ENCODE data around the gene TACR1. TPM values are rescaled to one million over a fixed set of nuclear protein-coding genes. Genes with fewer than 3 reads are reported as not detected.

The TACR1 gene
- total and polyA plus RNA-seq, 2 of the 4 experiments (the other 2 are of a cell fraction): under 0.01 to 0.09 TPM

DNA sequence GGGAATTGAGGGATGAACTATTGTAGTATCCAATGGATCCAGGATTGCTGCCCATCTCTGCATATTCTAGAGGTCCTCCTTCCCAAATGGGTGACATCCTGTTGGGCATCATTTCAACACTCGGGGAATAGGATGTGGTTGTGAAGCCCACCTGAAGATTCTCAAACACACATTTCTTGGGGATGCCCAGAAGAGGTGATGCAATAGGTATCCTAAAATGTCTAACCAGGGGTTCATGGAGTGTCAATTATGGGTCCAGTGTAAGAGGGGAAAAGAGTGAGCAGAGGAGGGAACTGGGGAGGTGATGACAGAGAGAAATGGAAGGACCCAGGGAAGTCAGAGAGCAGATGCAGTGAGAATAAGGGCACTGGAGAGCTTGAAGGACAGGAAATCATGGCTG lies 188.7 kb downstream of the TACR1 start:
- H2AK5ac ChIP-seq (ENCODE audit: low read depth, low read length): no peak overlapping the region
- H3K9me1 ChIP-seq (ENCODE audit: insufficient read depth, low read length): 0 out of 2 replicates have a peak, but pooled peaks cover 5% of the 10 kb centered on the region
- no peak overlapping the region for H3K23ac ChIP-seq (ENCODE audit: low read depth, low read length)
- in situ Hi-C loops (cut with MboI; ENCODE audit: low sequenced_read_pairs) (no loop called here), dilution Hi-C loops (cut with HindIII; ENCODE audit: low sequenced_read_pairs, unreplicated experiment) (no loop called here), intact Hi-C loops (cut with micrococcal nuclease) (no loop called here)
- no peak overlapping the region for H3K18ac ChIP-seq (ENCODE audit: low read depth, low read length)
- no peak overlapping the region for H3K9ac ChIP-seq (ENCODE audit: low read depth, low read length)
- no peak overlapping the region for H2BK15ac ChIP-seq (ENCODE audit: low read depth, low read length)
- H2BK5ac ChIP-seq (ENCODE audit: low read depth, low read length, poor library complexity, severe bottlenecking): no peak overlapping the region
- H4K8ac ChIP-seq (ENCODE audit: low read depth in 2 of 2, low read length in 2 of 2): no peak overlapping the region
- TF ChIP-seq BHLHE40 (IDR thresholded peaks at IDR 0.05; ENCODE audit: low read depth, low read length) (no peak), CEBPB (IDR thresholded peaks at IDR 0.05; ENCODE audit: low read depth, low read length) (0 out of 2 replicates have a peak, but pooled peaks have one; percentile 30)
- ChIA-PET CTCF (no interaction called here), POLR2A (ENCODE audit: unreplicated experiment) (no interaction called here)
- H3K4me1 ChIP-seq (ENCODE audit: control insufficient read depth, insufficient read depth, low read length): peaks cover 4% of the 10 kb centered on the region; the same call in 1 of the 2 replicates
- no peak overlapping the region for H2AFZ ChIP-seq (replicated peaks; ENCODE audit: low read length, poor library complexity)
- H3K56ac ChIP-seq (ENCODE audit: extremely low read depth, insufficient read depth, low read length): no peak overlapping the region
- H3K4ac ChIP-seq (ENCODE audit: low read depth, low read length): no peak overlapping the region
- no peaks in the 10 kb centered on the region for H3K27me3 ChIP-seq (ENCODE audit: control insufficient read depth, insufficient read depth, low read length)
- DNase-seq: no peak
- no peak overlapping the region for H3K4me3 ChIP-seq (ENCODE audit: insufficient read depth, low read depth, low read length)
- no peak overlapping the region for H4K5ac ChIP-seq (ENCODE audit: low read depth, low read length)
- H4K91ac ChIP-seq (ENCODE audit: insufficient read depth, low read depth, low read length): no peak overlapping the region
- peaks cover 3% of the 10 kb centered on the region; the same call in 1 of the 2 replicates for H3K9me3 ChIP-seq (ENCODE audit: control insufficient read depth, insufficient read depth, low read length)
- no peak overlapping the region for H3K14ac ChIP-seq (replicated peaks; ENCODE audit: low read depth, low read length)
- 0 out of 2 replicates have a peak overlapping the region, but pooled peaks have one; percentile 18 for H2BK20ac ChIP-seq (ENCODE audit: low read depth, low read length)
- H4K20me1 ChIP-seq (ENCODE audit: insufficient read depth, low read length): no peaks in the 10 kb centered on the region
- 0 out of 2 replicates have a peak overlapping the region, but pooled peaks have one; percentile 10 for H2BK120ac ChIP-seq (ENCODE audit: low read depth, low read length)
- no TSS peak for BruUV-seq (replicated peaks)
- no CpG with 5 or more reads among the region's 1 CpG for WGBS, 2 experiments (ENCODE audit: extremely low coverage in 2 of 2, insufficient read length in 1 of 2)
- no peak overlapping the region for H3K4me2 ChIP-seq (ENCODE audit: low read depth, low read length)
- no peaks in the 10 kb centered on the region for H3K36me3 ChIP-seq (ENCODE audit: control insufficient read depth, insufficient read depth, low read length)
- H2AK9ac ChIP-seq (replicated peaks; ENCODE audit: low read depth, low read length, poor library complexity): no peak overlapping the region
- H3K79me1 ChIP-seq (ENCODE audit: low read depth in 1 of 2, low read length in 2 of 2): no peaks in the 10 kb centered on the region
- no peak for ATAC-seq (ENCODE audit: low read depth)
- H3K27ac ChIP-seq (ENCODE audit: insufficient read depth, low read length): no peak overlapping the region
